Measurements from ENCODE around the gene TTC39A. TPM values are rescaled to one million over a fixed set of nuclear protein-coding genes. Genes with fewer than 3 reads are reported as not detected.
"Not testable (repeated sequence)": the region's sequence is repeated elsewhere in the genome, so short reads cannot be mapped to it uniquely, and the experiment has no call there.

TTC39A gene
- total and polyA plus RNA-seq, 4 experiments from 2014 or later = not detected

GRCh38 chr1:51326839-51327238 lies 3.5 kb downstream of the TTC39A start:
- peaks cover 0 to 3% (median 0%) of the 10 kb centered on the region in 8 donors for H3K9me3 Mint-ChIP-seq
- no peak overlapping the region for H3K4me3 ChIP-seq (ENCODE audit: low read length in 2 of 2)
- H3K36me3 Mint-ChIP-seq = peaks cover 2% of the 10 kb centered on the region in 2 donors
- peaks cover 19 to 26% of the 10 kb centered on the region in 2 donors for H3K27me3 Mint-ChIP-seq
- no peak overlapping the region for H3K27ac Mint-ChIP-seq
- H3K4me1 Mint-ChIP-seq = peaks cover 3 to 13% (median 8%) of the 10 kb centered on the region in 4 donors
- peaks cover 14% of the 10 kb centered on the region for H3K27me3 ChIP-seq (ENCODE audit: insufficient read depth, low read length)
- intact Hi-C loops (cut with micrococcal nuclease) = no loop called here
- no peak for DNase-seq
- H3K27ac ChIP-seq (ENCODE audit: low read depth, low read length) = no peak overlapping the region
- H3K4me1 ChIP-seq (ENCODE audit: insufficient read depth, low read length) = peaks cover 5% of the 10 kb centered on the region
- no peak overlapping the region for H3K4me3 Mint-ChIP-seq
- H3K9me3 ChIP-seq (ENCODE audit: control insufficient read depth in 1 of 2, low read length in 2 of 2) = no peaks in the 10 kb centered on the region
- no peaks in the 10 kb centered on the region for H3K36me3 ChIP-seq (ENCODE audit: insufficient read depth, low read length)
- POLR2A ChIA-PET (ENCODE audit: partially characterized antibody) = no interaction called here
- CTCF ChIA-PET (ENCODE audit: partially characterized antibody) = no interaction called here

- CTCF ChIA-PET (ENCODE audit: partially characterized antibody) = interaction anchor here (0.7 kb wide), 1 partner anchor 29 kb away, joined by 3 read pairs; no protein-coding TSS in a partner anchor
Observed at GRCh38 chr1:51325878-51326755, 4.2 kb downstream of the TTC39A start.

GRCh38 chr1:51325391-51325790 lies 5.0 kb downstream of the TTC39A start:
- Histone ChIP-seq H3K27ac (ENCODE audit: low read depth, low read length) (no peak overlapping the region), H3K36me3 (ENCODE audit: insufficient read depth, low read length) (no peaks in the 10 kb centered on the region), H3K4me3 (ENCODE audit: low read length in 2 of 2) (no peak overlapping the region), H3K27me3 (ENCODE audit: insufficient read depth, low read length) (peaks cover 7% of the 10 kb centered on the region), H3K4me1 (ENCODE audit: insufficient read depth, low read length) (no peaks in the 10 kb centered on the region), H3K9me3 (ENCODE audit: control insufficient read depth in 1 of 2, low read length in 2 of 2) (no peaks in the 10 kb centered on the region)
- no peak overlapping the region for H3K4me3 Mint-ChIP-seq
- no peak for DNase-seq
- intact Hi-C loops (cut with micrococcal nuclease) = no loop called here
- no peaks in the 10 kb centered on the region for H3K9me3 Mint-ChIP-seq
- peaks cover 0 to 5% (median 2%) of the 10 kb centered on the region in 4 donors for H3K4me1 Mint-ChIP-seq
- H3K36me3 Mint-ChIP-seq = peaks cover 0 to 2% of the 10 kb centered on the region in 2 donors
- ChIA-PET CTCF (ENCODE audit: partially characterized antibody) (no interaction called here), POLR2A (ENCODE audit: partially characterized antibody) (no interaction called here)
- no peak overlapping the region for H3K27ac Mint-ChIP-seq
- H3K27me3 Mint-ChIP-seq = peaks cover 12 to 15% of the 10 kb centered on the region in 2 donors

More at GRCh38 chr1:51325878-51326755, 4.2 kb downstream of the TTC39A start:
- no peaks in the 10 kb centered on the region for H3K36me3 ChIP-seq (ENCODE audit: insufficient read depth, low read length)
- peaks cover under 1 to 11% (median 6%) of the 10 kb centered on the region in 4 donors for H3K4me1 Mint-ChIP-seq
- no peak overlapping the region for H3K27ac Mint-ChIP-seq
- H3K4me1 ChIP-seq (ENCODE audit: insufficient read depth, low read length) = peaks cover 5% of the 10 kb centered on the region
- H3K4me3 Mint-ChIP-seq = no peak overlapping the region
- no peak overlapping the region for H3K4me3 ChIP-seq (ENCODE audit: low read length in 2 of 2)
- H3K27ac ChIP-seq (ENCODE audit: low read depth, low read length) = no peak overlapping the region
- POLR2A ChIA-PET (ENCODE audit: partially characterized antibody) = no interaction called here
- H3K27me3 ChIP-seq (ENCODE audit: insufficient read depth, low read length) = peaks cover 12% of the 10 kb centered on the region
- H3K36me3 Mint-ChIP-seq = peaks cover under 1 to 2% of the 10 kb centered on the region in 2 donors
- H3K9me3 Mint-ChIP-seq = peaks cover 0 to 3% (median 0%) of the 10 kb centered on the region in 8 donors
- peaks cover 16 to 20% of the 10 kb centered on the region in 2 donors for H3K27me3 Mint-ChIP-seq
- no peak for DNase-seq
- no peaks in the 10 kb centered on the region for H3K9me3 ChIP-seq (ENCODE audit: control insufficient read depth in 1 of 2, low read length in 2 of 2)
- intact Hi-C loops (cut with micrococcal nuclease) = no loop called here

- CTCF ChIA-PET (ENCODE audit: partially characterized antibody); POLR2A ChIA-PET (ENCODE audit: partially characterized antibody); H3K36me3 ChIP-seq (ENCODE audit: insufficient read depth, low read length); H3K9me3 Mint-ChIP-seq; DNase-seq; H3K4me1 ChIP-seq (ENCODE audit: insufficient read depth, low read length); H3K4me3 Mint-ChIP-seq; H3K27ac Mint-ChIP-seq; H3K4me1 Mint-ChIP-seq; H3K27ac ChIP-seq (ENCODE audit: low read depth, low read length); H3K9me3 ChIP-seq (ENCODE audit: control insufficient read depth in 1 of 2, low read length in 2 of 2); H3K27me3 ChIP-seq (ENCODE audit: insufficient read depth, low read length); H3K4me3 ChIP-seq (ENCODE audit: low read length in 2 of 2); H3K36me3 Mint-ChIP-seq; intact Hi-C loops (cut with micrococcal nuclease): not testable (repeated sequence)
- H3K27me3 Mint-ChIP-seq = peaks cover 12 to 15% of the 10 kb centered on the region in 2 donors
Observed at GRCh38 chr1:51325011-51325385, 5.4 kb downstream of the TTC39A start.

- H3K4me3 Mint-ChIP-seq = no peak overlapping the region
- no peak overlapping the region for H3K27ac Mint-ChIP-seq
- peaks cover 0 to 5% (median 2%) of the 10 kb centered on the region in 4 donors for H3K4me1 Mint-ChIP-seq
- H3K36me3 Mint-ChIP-seq = peaks cover 0 to 2% of the 10 kb centered on the region in 2 donors
- no peak overlapping the region for H3K4me3 ChIP-seq (ENCODE audit: low read length in 2 of 2)
- ChIA-PET POLR2A (ENCODE audit: partially characterized antibody) (no interaction called here), CTCF (ENCODE audit: partially characterized antibody) (no interaction called here)
- H3K27me3 Mint-ChIP-seq = peaks cover 8 to 14% of the 10 kb centered on the region in 2 donors
- no peaks in the 10 kb centered on the region for H3K9me3 ChIP-seq (ENCODE audit: control insufficient read depth in 1 of 2, low read length in 2 of 2)
- DNase-seq = no peak
- H3K4me1 ChIP-seq (ENCODE audit: insufficient read depth, low read length) = no peaks in the 10 kb centered on the region
- intact Hi-C loops (cut with micrococcal nuclease) = no loop called here
- no peaks in the 10 kb centered on the region for H3K9me3 Mint-ChIP-seq
- peaks cover 2% of the 10 kb centered on the region for H3K27me3 ChIP-seq (ENCODE audit: insufficient read depth, low read length)
- H3K27ac ChIP-seq (ENCODE audit: low read depth, low read length) = no peak overlapping the region
- no peaks in the 10 kb centered on the region for H3K36me3 ChIP-seq (ENCODE audit: insufficient read depth, low read length)
Observed at GRCh38 chr1:51324251-51325010, 5.9 kb downstream of the TTC39A start.

GRCh38 chr1:51323778-51324177 lies 6.6 kb downstream of the TTC39A start:
- Histone ChIP-seq H3K9me3 (ENCODE audit: control insufficient read depth in 1 of 2, low read length in 2 of 2) (no peaks in the 10 kb centered on the region), H3K4me1 (ENCODE audit: insufficient read depth, low read length) (no peaks in the 10 kb centered on the region), H3K36me3 (ENCODE audit: insufficient read depth, low read length) (no peaks in the 10 kb centered on the region), H3K27ac (ENCODE audit: low read depth, low read length) (no peak overlapping the region), H3K27me3 (ENCODE audit: insufficient read depth, low read length) (no peaks in the 10 kb centered on the region), H3K4me3 (ENCODE audit: low read length in 2 of 2) (no peak overlapping the region)
- no peak overlapping the region for H3K27ac Mint-ChIP-seq
- peaks cover 0 to under 1% (median 0%) of the 10 kb centered on the region in 4 donors for H3K4me1 Mint-ChIP-seq
- peaks cover 0 to 2% of the 10 kb centered on the region in 2 donors for H3K36me3 Mint-ChIP-seq
- intact Hi-C loops (cut with micrococcal nuclease) = no loop called here
- no peaks in the 10 kb centered on the region for H3K9me3 Mint-ChIP-seq
- peaks cover 8 to 9% of the 10 kb centered on the region in 2 donors for H3K27me3 Mint-ChIP-seq
- no peak overlapping the region for H3K4me3 Mint-ChIP-seq
- ChIA-PET CTCF (ENCODE audit: partially characterized antibody) (no interaction called here), POLR2A (ENCODE audit: partially characterized antibody) (no interaction called here)
- no peak for DNase-seq

GRCh38 chr1:51322417-51323101 lies 7.8 kb downstream of the TTC39A start:
- intact Hi-C loops (cut with micrococcal nuclease) = no loop called here
- H3K4me1 ChIP-seq (ENCODE audit: insufficient read depth, low read length) = no peaks in the 10 kb centered on the region
- Mint-ChIP-seq H3K4me1 (no peaks in the 10 kb centered on the region), H3K27ac (peak overlapping the region in 2 of 7 donors; percentile 11 to 14), H3K36me3 (no peaks in the 10 kb centered on the region), H3K4me3 (no peak overlapping the region), H3K27me3 (peaks cover 3 to 5% of the 10 kb centered on the region in 2 donors), H3K9me3 (no peaks in the 10 kb centered on the region)
- H3K36me3 ChIP-seq (ENCODE audit: insufficient read depth, low read length) = no peaks in the 10 kb centered on the region
- no peaks in the 10 kb centered on the region for H3K9me3 ChIP-seq (ENCODE audit: control insufficient read depth in 1 of 2, low read length in 2 of 2)
- no peaks in the 10 kb centered on the region for H3K27me3 ChIP-seq (ENCODE audit: insufficient read depth, low read length)
- CTCF ChIA-PET (ENCODE audit: partially characterized antibody) = no interaction called here
- no peak for DNase-seq
- no peak overlapping the region for H3K4me3 ChIP-seq (ENCODE audit: low read length in 2 of 2)
- no peak overlapping the region for H3K27ac ChIP-seq (ENCODE audit: low read depth, low read length)
- POLR2A ChIA-PET (ENCODE audit: partially characterized antibody) = no interaction called here

All from CD4-positive, alpha-beta memory T cell (primary cell).